Thymus (tissue), 14 donors: ENCODE measurements around the gene ZNF699. TPM values are rescaled to one million over a fixed set of nuclear protein-coding genes. Genes with fewer than 3 reads are reported as not detected.

Experiments
- DNase-seq, 9 donors: peaks; one replicate each; pipeline ENCODE4 v3.0.0-alpha.2; 2013; ENCODE audit warnings: low spot score in 9 of 9, low read depth in 6 of 9, missing footprints in 1 of 9
- H3K27ac ChIP-seq, 2 donors: one replicate each; pipeline ENCODE4 v1.5.1; 2013; ENCODE audit warnings: control low read depth in 1 of 2, low read depth in 1 of 2, low read length in 1 of 2, mild to moderate bottlenecking in 1 of 2, moderate library complexity in 1 of 2
- H3K27me3 ChIP-seq, 2 donors: one replicate each; pipeline ENCODE4 v1.5.1; 2013; ENCODE audit warnings: low read length in 1 of 2; ENCODE audit not compliant: control insufficient read depth in 2 of 2, insufficient read depth in 1 of 2
- H3K36me3 ChIP-seq, 2 donors: one replicate each; pipeline ENCODE4 v1.5.1; 2013; ENCODE audit warnings: low read length in 1 of 2, mild to moderate bottlenecking in 1 of 2, moderate library complexity in 1 of 2; ENCODE audit not compliant: control insufficient read depth in 2 of 2, insufficient read depth in 2 of 2
- H3K4me1 ChIP-seq, 2 donors: one replicate each; pipeline ENCODE4 v1.5.1; 2013; ENCODE audit warnings: low read length in 2 of 2; ENCODE audit not compliant: control insufficient read depth in 2 of 2, insufficient read depth in 2 of 2
- H3K4me3 ChIP-seq, 2 donors: one replicate each; pipeline ENCODE4 v1.5.1; 2013; ENCODE audit warnings: low read length in 2 of 2, control low read depth in 1 of 2, mild to moderate bottlenecking in 1 of 2
- H3K9me3 ChIP-seq, 2 donors: one replicate each; pipeline ENCODE4 v1.5.1; 2013; ENCODE audit warnings: low read length in 1 of 2, mild to moderate bottlenecking in 1 of 2; ENCODE audit not compliant: control insufficient read depth in 2 of 2, insufficient read depth in 1 of 2
- WGBS: extraction: QIAGEN DNeasy Blood & Tissue Kit; methylation state at CpG from one replicate; pipeline ENCODE4 v1.1.7; 2013; 5-methylcytosine and 5-hydroxymethylcytosine counted together
- long read RNA-seq, 10 donors: transcript quantifications; one replicate each; lab custom pipeline, GENCODE V29; 2026
- polyA plus RNA-seq: library from polyadenylated mRNA; stranded (reverse); fragments of 200-250 nt; gene quantifications from one replicate; pipeline ENCODE4 v1.2.3, GENCODE V29; 2013
- total RNA-seq: library from RNA; stranded (reverse); fragments of 120-200 nt; gene quantifications from one replicate; pipeline ENCODE4 v1.2.4, GENCODE V29; 2013
- donor health status: healthy.

The ZNF699 gene
- total RNA-seq: 4.5 TPM
- polyA plus RNA-seq: 1.8 TPM
- long read RNA-seq, donor 1: 0 reads
- long read RNA-seq, donor 2, partial matches to known transcripts: 0 of 1 reads
- long read RNA-seq, donor 2, other reads (novel, unspliced or antisense): 0 of 1 reads
- long read RNA-seq, donor 3: 0 reads
- long read RNA-seq, donor 4: 0 reads
- long read RNA-seq, donor 5, partial matches to known transcripts: 0 of 1 reads
- long read RNA-seq, donor 5, other reads (novel, unspliced or antisense): 0 of 1 reads
- long read RNA-seq, donor 6, partial matches to known transcripts: 0 of 1 reads
- long read RNA-seq, donor 6, other reads (novel, unspliced or antisense): 0 of 1 reads
- long read RNA-seq, donor 7: 0 reads
- long read RNA-seq, donor 8: 0 reads
- long read RNA-seq, donor 9: 0 reads
- long read RNA-seq, donor 10: 0 reads

DNA sequence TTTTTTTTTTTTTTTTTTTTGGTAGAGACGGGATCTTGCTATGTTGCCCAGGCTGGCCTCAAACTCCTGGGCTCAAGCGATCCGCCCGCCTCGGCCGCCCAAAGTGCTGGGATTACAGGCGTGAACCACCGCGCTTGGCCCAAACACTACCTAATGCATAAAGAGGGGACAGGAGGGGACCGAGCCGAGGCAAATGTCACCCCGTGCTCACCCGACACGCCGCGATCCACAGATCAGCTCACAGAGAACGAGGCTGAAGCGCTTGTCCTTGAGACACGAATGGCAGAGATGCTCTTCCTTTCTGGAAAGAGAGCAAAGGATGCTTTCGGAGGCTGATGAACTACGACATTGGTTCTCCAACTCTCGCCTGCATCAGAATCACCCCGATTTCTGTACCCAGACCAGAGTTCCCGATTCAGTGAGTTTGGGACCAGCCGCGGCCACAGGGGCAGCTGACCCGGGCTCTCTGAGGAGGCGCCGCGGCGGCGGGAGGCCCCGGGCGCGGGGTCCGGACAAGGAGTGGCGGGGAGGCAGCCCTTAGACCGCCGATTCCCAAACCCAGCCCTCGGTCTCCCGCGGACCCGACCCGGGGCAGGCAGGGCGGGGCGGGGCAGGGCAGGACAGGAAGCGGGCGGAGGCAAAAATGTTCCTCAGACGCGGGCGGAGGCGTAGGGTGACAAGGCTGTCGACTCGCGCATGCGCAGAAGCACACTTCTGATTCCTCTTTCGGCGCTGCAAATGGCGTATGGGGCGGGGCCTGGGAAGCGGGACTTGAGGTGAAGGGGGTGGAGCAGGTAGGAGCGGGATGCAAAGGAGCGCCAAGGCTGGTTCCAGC is at the start of gene ZNF699:
ZNF699 (minus strand) TSS at position 700 of the 835 bp plus-strand sequence. CDS start 4,719 bp downstream, outside the sequence.
- WGBS: 1% methylated on average over 63 of the region's 63 CpGs
- Histone ChIP-seq H3K4me3 (peak within 1 kb of the TSS; percentile 57 to 75), H3K4me1 (peaks cover 3 to 4% of the 10 kb centered on the region in 2 donors), H3K27ac (peak within 1 kb of the TSS; percentile 81 to 92), H3K36me3 (peaks cover 2 to 8% of the 10 kb centered on the region in 2 donors), H3K27me3 (no peaks in the 10 kb centered on the region), H3K9me3 (peaks cover 0 to 21% of the 10 kb centered on the region in 2 donors)
- DNase-seq: peak; percentile 91 to 99 (median 97)

DNA sequence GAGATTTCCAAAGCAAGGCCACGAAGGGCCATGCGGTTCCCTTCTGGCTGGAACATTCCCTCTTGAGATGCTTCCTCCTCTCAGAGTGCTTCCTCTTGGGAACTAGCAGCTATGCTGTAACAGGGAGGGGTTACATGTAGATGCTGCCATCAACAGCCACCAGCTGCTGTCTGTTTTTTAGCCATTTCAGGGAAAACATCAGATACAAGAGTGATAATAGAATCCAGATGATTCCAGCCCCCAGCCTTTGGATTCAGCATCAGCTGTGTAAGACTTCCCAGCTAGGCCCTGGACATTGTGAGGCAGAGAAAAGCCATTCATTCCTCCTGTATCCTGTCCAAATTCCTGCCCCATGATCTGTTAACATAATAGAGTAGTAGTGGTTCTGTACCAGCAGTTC is 45.0 kb upstream of the ZNF699 start:
- H3K9me3 ChIP-seq: peaks cover 6 to 38% of the 10 kb centered on the region in 2 donors

DNA sequence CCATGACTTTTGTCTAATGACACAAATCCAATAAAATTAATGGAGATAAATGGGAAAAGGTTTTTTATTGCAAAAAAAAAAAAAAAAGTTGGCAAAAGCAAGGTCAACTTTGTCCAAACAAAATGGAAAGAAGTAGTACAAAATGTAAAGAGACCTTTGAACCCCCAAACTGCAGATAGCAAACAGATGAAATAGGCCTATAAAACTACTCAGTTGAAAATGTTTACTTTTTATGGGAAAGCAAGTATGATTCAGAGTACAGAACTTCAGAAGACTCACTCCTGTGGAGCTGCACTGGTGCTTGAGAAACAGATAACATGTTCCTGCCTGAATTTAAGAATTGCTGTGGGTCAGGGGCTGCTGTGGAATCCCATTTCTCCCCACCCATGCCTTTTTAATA is 43.4 kb upstream of the ZNF699 start:
- Histone ChIP-seq H3K4me1 (no peaks in the 10 kb centered on the region), H3K36me3 (peaks cover 0 to 7% of the 10 kb centered on the region in 2 donors), H3K27ac (no peak overlapping the region), H3K9me3 (peaks cover 8 to 45% of the 10 kb centered on the region in 2 donors), H3K27me3 (no peaks in the 10 kb centered on the region), H3K4me3 (no peak overlapping the region)
- DNase-seq: no peak

More for the DNA sequence above, 45.0 kb upstream of the ZNF699 start:
- H3K27me3 ChIP-seq: no peaks in the 10 kb centered on the region
- H3K4me3 ChIP-seq: no peak overlapping the region
- 94% methylated on average over 2 of the region's 2 CpGs for WGBS
- H3K27ac ChIP-seq: no peak overlapping the region
- peaks cover 0 to 2% of the 10 kb centered on the region in 2 donors for H3K36me3 ChIP-seq
- H3K4me1 ChIP-seq: no peaks in the 10 kb centered on the region
- DNase-seq: no peak

DNA sequence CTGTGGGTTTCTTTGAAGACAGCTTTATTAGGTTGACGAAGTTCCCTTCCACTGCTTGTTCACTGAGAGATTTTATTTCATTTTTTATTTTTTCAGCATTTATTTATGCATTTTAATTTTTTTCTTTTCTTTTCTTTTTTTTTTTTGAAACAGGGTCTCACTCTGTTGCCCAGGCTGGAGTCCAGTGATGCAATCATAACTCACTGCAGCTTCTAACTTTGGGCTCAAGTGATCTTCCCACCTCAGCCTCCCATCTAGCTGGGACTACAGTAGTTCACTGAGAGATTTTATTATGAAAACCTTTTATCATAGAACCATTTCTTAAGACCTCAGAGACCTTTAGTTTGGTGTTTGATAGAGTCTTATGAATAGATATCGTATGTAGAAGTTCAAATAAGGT is 42.9 kb upstream of the ZNF699 start:
- 100% methylated on average over 2 of the region's 2 CpGs for WGBS
- H3K9me3 ChIP-seq: peaks cover 8 to 41% of the 10 kb centered on the region in 2 donors

DNA sequence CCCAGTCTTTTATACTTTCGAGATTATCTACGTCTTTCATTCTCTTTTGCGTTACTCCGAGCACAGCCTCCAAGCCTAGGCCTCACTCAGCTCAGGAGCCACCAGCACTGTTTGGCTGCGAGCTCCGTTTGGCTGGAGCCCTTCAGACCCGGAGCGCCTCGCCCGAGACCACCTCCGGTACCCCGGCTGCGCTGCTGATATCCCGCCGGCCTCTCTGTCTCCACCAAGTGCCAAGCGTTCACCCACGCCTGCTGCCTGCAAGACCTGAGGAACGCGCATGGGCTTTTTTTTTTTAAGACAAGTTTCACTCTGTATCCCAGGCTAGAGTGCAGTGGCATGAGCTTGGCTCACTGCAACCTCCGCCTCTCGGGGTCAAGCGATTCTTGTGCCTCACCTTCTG is 39.0 kb upstream of the ZNF699 start:
- peaks cover 8 to 26% of the 10 kb centered on the region in 2 donors for H3K9me3 ChIP-seq
- no peaks in the 10 kb centered on the region for H3K4me1 ChIP-seq
- 99% methylated on average over 22 of the region's 22 CpGs for WGBS
- no peak for DNase-seq
- no peak overlapping the region for H3K4me3 ChIP-seq
- no peak overlapping the region for H3K27ac ChIP-seq
- peaks cover 2 to 7% of the 10 kb centered on the region in 2 donors for H3K36me3 ChIP-seq
- no peaks in the 10 kb centered on the region for H3K27me3 ChIP-seq

More for the DNA sequence above, 42.9 kb upstream of the ZNF699 start:
- H3K36me3 ChIP-seq: peaks cover 0 to 7% of the 10 kb centered on the region in 2 donors
- no peak overlapping the region for H3K27ac ChIP-seq
- no peaks in the 10 kb centered on the region for H3K4me1 ChIP-seq
- DNase-seq: no peak
- H3K27me3 ChIP-seq: no peaks in the 10 kb centered on the region
- no peak overlapping the region for H3K4me3 ChIP-seq

DNA sequence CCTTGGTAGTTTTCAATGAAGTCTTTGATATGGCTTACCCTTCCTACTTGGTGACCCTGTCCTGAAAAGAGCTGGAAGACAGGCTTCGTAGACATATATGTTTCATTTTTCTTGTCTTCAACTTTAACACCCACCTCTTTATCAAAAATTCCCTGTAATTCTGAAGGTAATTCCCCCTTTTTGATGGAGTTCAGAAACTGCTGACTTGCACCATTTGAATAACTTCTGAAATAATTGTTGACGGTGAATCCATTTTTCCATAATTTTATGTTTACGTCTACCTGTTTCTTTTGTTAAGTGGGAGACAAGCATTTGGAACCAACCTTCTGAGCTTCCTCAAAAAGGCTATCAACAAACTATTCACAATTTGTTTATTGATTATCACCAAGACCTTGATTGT is 38.6 kb upstream of the ZNF699 start:
- Histone ChIP-seq H3K27me3 (no peaks in the 10 kb centered on the region), H3K27ac (no peak overlapping the region), H3K4me1 (no peaks in the 10 kb centered on the region), H3K4me3 (no peak overlapping the region), H3K9me3 (peaks cover 10 to 24% of the 10 kb centered on the region in 2 donors), H3K36me3 (peaks cover 6 to 8% of the 10 kb centered on the region in 2 donors)
- DNase-seq: no peak
- WGBS: over 99% methylated on average over 3 of the region's 3 CpGs

DNA sequence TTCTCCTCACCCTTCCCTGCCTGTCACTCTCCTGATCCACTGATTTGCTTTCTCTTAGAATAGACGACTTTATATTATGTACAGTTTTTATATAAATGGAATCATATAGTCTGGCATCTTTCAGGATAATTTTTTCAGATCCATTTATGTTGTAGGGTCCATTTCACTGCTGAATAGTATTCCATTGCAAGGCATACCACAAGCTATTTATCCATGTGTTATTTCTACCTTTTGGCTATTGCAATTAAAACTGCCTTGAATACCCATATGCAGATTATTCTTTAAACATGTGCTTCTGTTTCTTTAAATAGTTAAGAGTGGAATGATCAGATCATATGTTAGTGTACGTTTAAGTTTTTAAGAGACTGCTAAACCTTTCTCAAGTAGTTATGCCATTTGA is 35.4 kb upstream of the ZNF699 start:
- Histone ChIP-seq H3K36me3 (peaks cover 19 to 24% of the 10 kb centered on the region in 2 donors), H3K4me1 (no peaks in the 10 kb centered on the region), H3K9me3 (peaks cover 19 to 25% of the 10 kb centered on the region in 2 donors), H3K27ac (no peak overlapping the region), H3K27me3 (no peaks in the 10 kb centered on the region), H3K4me3 (no peak overlapping the region)
- no peak for DNase-seq
- 98% methylated on average over 2 of the region's 2 CpGs for WGBS

DNA sequence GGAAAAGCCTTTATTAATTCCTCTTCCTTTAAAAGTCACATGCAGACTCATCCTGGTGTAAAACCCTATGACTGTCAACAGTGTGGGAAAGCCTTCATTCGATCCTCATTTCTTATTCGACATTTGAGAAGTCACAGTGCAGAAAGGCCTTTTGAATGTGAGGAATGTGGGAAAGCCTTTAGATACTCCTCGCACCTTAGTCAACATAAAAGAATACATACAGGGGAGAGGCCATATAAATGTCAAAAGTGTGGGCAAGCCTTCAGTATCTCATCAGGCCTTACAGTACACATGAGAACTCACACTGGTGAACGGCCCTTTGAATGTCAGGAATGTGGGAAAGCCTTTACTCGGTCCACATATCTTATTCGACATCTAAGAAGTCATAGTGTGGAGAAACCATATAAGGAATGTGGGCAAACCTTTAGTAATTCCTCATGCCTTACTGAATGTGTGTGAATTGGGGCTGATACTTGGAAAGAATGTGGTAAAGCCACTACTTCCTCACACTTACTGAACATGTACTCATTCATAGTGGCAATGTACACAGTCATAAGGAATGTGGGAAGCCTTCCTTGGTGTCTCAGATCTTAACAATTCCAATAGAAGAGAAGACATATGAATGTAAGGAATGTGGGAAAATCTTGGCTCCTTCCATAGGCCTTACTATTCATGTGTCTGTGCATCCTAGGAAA is 33.1 kb upstream of the ZNF699 start:
- 98% methylated on average over 6 of the region's 6 CpGs for WGBS
- Histone ChIP-seq H3K4me3 (no peak overlapping the region), H3K36me3 (peaks cover 19 to 37% of the 10 kb centered on the region in 2 donors), H3K9me3 (peaks cover 21 to 22% of the 10 kb centered on the region in 2 donors), H3K27me3 (no peaks in the 10 kb centered on the region), H3K27ac (no peak overlapping the region), H3K4me1 (no peaks in the 10 kb centered on the region)
- no peak for DNase-seq
